Motor neuron (in vitro differentiated cells): Measurements from ENCODE around the gene APC. TPM values are rescaled to one million over a fixed set of nuclear protein-coding genes. Genes with fewer than 3 reads are reported as not detected.
A peak's percentile ranks its signal among the peaks of the same experiment; 100 is the strongest.
"Not testable (repeated sequence)": the region's sequence is repeated elsewhere in the genome, so short reads cannot be mapped to it uniquely, and the experiment has no call there.

Experiments used
- ATAC-seq, 8 experiments: fragments of 200-7000 bp; cut with Tn5 transposase; replicated peaks in 6 of 8; 2 replicates each; pipeline ENCODE4 v1.8.0; 2021; ENCODE audit warnings: mild to moderate bottlenecking in 8 of 8, moderate library complexity in 8 of 8
- H3K27ac ChIP-seq, 2 donors: fragments of 250-450 bp; sonication (Bioruptor Pico); 2 replicates each; pipeline ENCODE4 v1.9.0; 2021; ENCODE audit warnings: antibody characterized with exemption in 2 of 2, mild to moderate bottlenecking in 2 of 2, moderate library complexity in 1 of 2
- H3K4me1 ChIP-seq, 2 donors: fragments of 250-450 bp; sonication (Bioruptor Pico); replicated peaks in 1 of 2; 2 replicates each; pipeline ENCODE4 v1.6.1; 2021; ENCODE audit warnings: antibody characterized with exemption in 2 of 2, mild to moderate bottlenecking in 2 of 2, moderate library complexity in 1 of 2
- H3K4me3 ChIP-seq, 5 donors: fragments of 250-450 bp; sonication (Bioruptor Pico); 2 replicates each; pipeline ENCODE4 v1.9.0; 2021; ENCODE audit warnings: antibody characterized with exemption in 5 of 5, mild to moderate bottlenecking in 5 of 5, moderate library complexity in 4 of 5
- WGBS, 10 experiments: fragments of 450-650 bp; shearing (Covaris generic); methylation state at CpG; one replicate each; pipeline ENCODE4 v1.0.0; 2022; 5-methylcytosine and 5-hydroxymethylcytosine counted together
- in situ Hi-C, 9 experiments: fragments of 400-800 bp; cut with MboI; loops; one replicate each; pipeline ENCODE4 v1.15.0; 2021; ENCODE audit warnings: low sequenced_read_pairs in 9 of 9, low pct_unique_long_range_greater_than_20kb in 2 of 9; ENCODE audit not compliant: unreplicated experiment in 9 of 9
- total RNA-seq, 8 experiments: library from RNA; unstranded; fragments of 300-600 nt; gene quantifications; 2 replicates each; pipeline versions ENCODE4 v1.2.3 to v1.2.4, GENCODE V29; 2022

APC gene
- total RNA-seq, 8 experiments from 2014 or later, result 28.6 to 113 (median 53.9) TPM

DNA sequence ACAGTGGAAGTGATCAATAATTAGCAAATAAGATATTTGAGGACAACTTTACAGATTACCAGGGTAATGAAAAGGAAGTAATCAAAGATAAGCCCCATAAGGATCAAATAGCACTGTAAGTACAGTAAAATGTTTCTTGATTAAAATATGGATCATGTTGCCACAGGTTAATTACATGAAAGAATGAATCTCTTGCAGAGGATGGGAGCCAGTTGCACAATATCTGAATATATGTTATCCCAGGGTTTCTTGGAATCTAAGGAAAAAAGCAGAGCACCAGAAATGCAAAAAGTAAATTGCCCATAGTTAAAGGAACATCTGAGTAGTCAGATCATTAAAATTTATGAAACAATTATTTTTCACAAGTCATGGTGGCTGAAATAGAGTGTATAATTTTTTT lies 109.6 kb downstream of the APC start:
- no peak for ATAC-seq
- in situ Hi-C loops, result no loop called here
- no peak overlapping the region for H3K27ac ChIP-seq
- H3K4me1 ChIP-seq, result peaks cover 0 to 2% of the 10 kb centered on the region in 2 donors
- H3K4me3 ChIP-seq, result no peak overlapping the region

DNA sequence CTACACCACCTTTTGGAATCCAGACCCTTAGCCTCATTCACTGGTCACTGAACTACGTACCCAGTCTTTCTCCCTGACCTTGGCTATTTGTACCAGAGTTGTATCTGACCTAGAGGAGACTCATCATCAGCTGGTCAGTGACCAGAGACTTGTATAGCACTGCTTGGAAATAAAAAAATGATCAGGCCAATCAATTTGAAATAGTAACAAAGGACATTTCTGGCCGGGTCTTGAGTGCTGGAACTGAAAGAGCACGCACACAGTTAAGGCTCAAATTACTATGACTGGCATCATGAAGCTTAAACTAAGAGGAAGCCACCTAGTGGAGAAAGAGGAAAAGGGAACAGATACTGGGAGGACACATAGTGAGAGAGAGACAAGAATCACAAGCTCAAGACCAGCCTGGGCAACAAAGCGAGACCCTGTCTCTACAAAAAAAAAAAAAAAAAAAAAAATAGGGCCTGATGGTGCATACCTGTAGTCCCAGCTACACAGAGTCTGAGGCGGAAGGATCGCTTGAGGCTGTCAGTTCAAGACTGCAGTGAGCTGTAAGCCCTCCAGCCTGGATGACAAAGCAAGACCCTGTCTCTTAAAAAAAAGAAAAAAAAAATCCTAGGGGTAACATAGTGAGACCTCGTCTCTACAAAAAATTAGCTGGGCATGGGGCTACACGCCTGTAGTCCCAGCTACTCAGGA lies 110.6 kb downstream of the APC start:
- Histone ChIP-seq H3K4me3 (no peak overlapping the region), H3K4me1 (peaks cover 0 to 2% of the 10 kb centered on the region in 2 donors), H3K27ac (no peak overlapping the region)
- in situ Hi-C loops, result no loop called here
- ATAC-seq, result peak; percentile 77 to 99 (median 92)
- WGBS, 10 experiments, result 28 to 93% (median 60%) methylated on average over 2 to 8 of the region's 8 CpGs

DNA sequence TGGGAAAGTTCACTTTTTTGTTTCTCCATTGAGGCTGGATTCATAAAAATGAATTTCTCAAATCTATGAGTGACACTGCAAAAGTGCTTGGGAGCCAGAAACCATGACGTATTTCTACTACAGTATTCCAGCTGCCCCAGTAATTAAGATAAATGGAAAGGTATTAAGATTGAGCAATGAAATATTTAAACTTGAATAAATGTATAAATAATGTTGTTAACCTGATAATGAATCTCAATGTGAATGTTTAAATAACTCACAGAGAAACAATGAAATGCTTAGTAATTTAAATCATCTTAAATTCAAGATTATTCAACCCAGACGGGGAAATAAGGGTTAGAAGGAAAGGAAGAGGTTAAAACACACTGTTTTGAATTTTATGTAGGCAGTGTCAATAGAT lies 112.2 kb downstream of the APC start:
- H3K27ac ChIP-seq, result no peak overlapping the region
- WGBS, 10 experiments, result 55 to 100% (median 89%) methylated on average over 1 to 2 of the region's 2 CpGs; no CpG with 5 or more reads in 1 of the 10 experiments
- no peak overlapping the region for H3K4me3 ChIP-seq
- peaks cover 0 to 2% of the 10 kb centered on the region in 2 donors for H3K4me1 ChIP-seq
- in situ Hi-C loops, result no loop called here
- ATAC-seq, result no peak

DNA sequence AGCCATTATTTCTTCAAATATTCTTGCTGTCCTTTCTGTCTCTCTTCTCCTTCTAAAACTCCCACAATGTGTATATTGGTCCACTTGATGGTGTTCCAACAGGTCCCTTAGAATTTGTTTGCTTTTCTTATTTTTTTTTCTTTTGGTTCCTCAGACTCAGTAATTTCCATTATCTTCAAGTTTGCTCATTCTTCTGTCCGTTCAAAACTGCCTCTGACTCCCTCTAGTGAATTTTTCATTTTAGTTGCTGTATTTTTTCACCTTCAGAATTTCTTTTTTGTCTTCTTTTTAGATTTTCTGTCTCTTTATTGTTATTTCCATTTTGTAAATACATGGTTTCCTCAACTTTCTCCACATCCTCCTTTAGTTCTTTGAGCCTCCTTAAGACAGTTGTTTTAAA lies 117.0 kb downstream of the APC start:
- in situ Hi-C loops, result no loop called here
- Histone ChIP-seq H3K4me1 (no peaks in the 10 kb centered on the region), H3K27ac (no peak overlapping the region), H3K4me3 (no peak overlapping the region)
- ATAC-seq, result no peak
- WGBS, 10 experiments, result 14 to 80% (median 66%) methylated on average over 1 of the region's 1 CpG

DNA sequence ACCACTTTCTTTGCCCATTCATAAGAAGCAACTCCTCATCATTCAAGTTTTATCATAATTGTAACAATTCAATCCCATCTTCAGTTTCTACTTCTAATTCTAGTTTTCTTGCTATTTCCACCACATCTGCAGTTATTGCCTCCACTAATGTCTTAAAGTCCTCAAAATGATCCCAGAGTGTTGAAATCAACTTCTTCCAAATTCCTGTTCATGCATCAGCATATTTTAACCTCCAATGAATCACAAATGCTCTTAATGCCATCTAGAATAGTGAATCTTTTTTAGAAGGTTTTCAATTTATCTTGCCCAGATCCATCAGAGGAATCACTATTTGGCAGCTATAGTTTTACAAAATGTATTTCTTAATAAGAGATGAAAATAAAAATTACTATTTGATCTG lies 120.2 kb downstream of the APC start:
- no peak overlapping the region for H3K4me3 ChIP-seq
- in situ Hi-C loops, result no loop called here
- no peak for ATAC-seq
- peaks cover 14 to 15% of the 10 kb centered on the region in 2 donors for H3K4me1 ChIP-seq
- H3K27ac ChIP-seq, result no peak overlapping the region

DNA sequence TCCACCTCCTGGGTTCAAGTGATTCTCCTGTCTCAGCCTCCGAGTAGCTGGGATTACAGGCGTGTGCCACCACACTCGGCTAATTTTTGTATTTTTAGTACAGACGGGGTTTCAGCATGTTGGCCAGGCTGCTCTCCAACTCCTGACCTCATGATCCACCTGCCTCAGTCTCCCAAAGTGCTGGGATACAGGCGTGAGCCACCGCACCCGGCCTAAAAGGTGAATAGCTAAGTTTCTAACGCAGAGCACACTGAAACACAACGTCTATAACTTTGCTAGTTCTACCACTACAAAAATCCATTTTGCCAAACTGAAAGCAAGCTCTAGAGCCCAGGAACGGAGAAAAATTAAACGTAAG lies 122.9 kb downstream of the APC start:
- peak overlapping the region; percentile 74 to 93 for H3K27ac ChIP-seq
- H3K4me1 ChIP-seq, result peaks cover 15 to 24% of the 10 kb centered on the region in 2 donors
- in situ Hi-C loops, ATAC-seq: not testable (repeated sequence)
- H3K4me3 ChIP-seq, result peak overlapping the region; percentile 86 to 99 (median 94)
- WGBS, 10 experiments, result 40 to 96% (median 76%) methylated on average over 1 to 7 of the region's 11 CpGs; no CpG with 5 or more reads in 2 of the 10 experiments

DNA sequence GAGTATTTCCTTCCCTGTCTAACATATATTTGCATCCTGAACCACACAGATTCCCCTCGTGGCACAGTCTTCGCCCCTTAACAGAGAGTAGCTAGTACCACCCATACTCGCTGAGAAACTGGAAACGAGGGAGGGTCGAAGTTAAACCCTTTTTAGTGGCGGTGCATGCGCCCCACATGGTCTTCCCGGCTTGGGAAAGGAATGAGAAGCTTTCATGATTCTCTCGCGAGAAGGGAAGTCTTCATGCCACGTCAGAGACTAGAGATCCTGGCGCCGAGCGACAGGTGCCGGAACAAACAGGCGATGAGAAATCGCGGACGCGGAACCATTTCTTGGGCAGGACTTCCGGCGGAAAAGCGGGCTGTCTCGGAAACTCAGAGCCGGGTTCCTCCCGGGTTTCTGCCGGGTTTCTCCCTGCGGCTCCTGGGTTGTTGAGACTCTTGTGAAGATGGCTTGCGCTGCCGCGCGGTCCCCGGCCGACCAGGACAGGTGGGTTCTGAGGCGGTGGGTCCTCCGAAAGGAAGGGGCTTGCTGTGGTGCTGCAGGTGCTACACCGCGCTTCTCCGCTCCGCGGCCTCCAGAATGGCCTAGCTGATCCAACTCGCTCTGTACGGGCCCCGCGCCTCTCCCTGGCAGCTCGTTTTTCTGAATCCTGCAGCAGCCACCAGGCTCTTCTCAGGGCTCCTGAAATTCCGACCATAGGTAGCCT lies 123.4 kb downstream of the APC start, which contains the start of gene SRP19:
Gene SRP19 (plus strand): TSS at position 359 of the 709 bp plus-strand sequence. CDS start 90 bp downstream, at position 449.
- 0 to 47% (median 12%) methylated on average over 3 to 29 of the region's 47 CpGs for WGBS, 10 experiments
- in situ Hi-C loops, result no loop called here
- Histone ChIP-seq H3K27ac (peak within 1 kb of the TSS; percentile 87 to 93), H3K4me1 (peaks cover 15 to 24% of the 10 kb centered on the region in 2 donors), H3K4me3 (peak within 1 kb of the TSS; percentile 86 to 99 (median 94))
- ATAC-seq, result peak; percentile 92 to 98 (median 96)

DNA sequence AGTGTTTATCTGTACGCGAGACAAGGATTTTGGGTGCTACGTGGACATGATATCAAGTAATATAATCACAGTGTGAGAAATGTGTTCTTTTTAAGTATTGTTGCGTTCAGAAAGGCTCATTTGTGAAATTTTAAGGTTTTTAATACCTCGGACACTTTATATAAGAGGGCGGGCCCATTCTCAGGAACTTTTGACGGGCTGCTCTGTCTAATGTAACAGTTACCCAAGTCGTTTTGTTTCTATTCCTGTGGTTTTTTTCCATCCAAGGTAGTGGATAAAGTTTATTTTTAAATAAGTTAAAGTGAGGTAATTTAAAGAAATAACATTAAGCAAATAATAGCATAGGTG lies 123.9 kb downstream of the APC start:
- WGBS, 10 experiments, result 0 to 3% (median 0%) methylated on average over 1 to 8 of the region's 8 CpGs
- H3K4me3 ChIP-seq, result peak overlapping the region; percentile 86 to 99 (median 94)
- in situ Hi-C loops, result no loop called here
- H3K4me1 ChIP-seq, result peaks cover 15 to 24% of the 10 kb centered on the region in 2 donors
- ATAC-seq, result peak in 2 of 8 experiments; percentile 1 to 4
- peak overlapping the region; percentile 87 to 93 for H3K27ac ChIP-seq

DNA sequence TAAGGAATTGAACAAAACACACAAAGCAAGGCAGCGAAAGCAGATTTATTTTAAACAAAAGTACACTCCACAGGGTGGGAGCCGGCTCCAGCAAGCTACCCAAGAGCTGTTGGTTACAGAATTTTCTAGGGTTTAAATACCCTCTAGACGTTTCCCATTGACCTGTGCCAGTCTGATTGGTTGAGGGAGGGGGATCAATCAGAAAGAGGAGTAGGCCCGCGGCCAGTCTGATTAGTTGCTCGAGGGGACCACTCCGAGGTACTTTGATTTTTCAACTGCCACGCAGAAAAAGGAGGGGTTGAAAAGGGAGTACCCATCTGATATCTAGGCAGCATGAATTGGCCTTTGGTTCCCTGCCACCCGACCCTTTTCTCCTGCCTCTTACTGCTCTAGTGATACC lies 124.4 kb downstream of the APC start:
- Histone ChIP-seq H3K4me1 (peaks cover 15 to 24% of the 10 kb centered on the region in 2 donors), H3K27ac (no peak overlapping the region), H3K4me3 (peak overlapping the region; percentile 86 to 99 (median 94))
- ATAC-seq, result peak in 1 of 8 experiments; percentile 4
- WGBS, 10 experiments, result 0 to 51% (median 24%) methylated on average over 1 to 6 of the region's 9 CpGs; no CpG with 5 or more reads in 1 of the 10 experiments
- in situ Hi-C loops, result no loop called here

DNA sequence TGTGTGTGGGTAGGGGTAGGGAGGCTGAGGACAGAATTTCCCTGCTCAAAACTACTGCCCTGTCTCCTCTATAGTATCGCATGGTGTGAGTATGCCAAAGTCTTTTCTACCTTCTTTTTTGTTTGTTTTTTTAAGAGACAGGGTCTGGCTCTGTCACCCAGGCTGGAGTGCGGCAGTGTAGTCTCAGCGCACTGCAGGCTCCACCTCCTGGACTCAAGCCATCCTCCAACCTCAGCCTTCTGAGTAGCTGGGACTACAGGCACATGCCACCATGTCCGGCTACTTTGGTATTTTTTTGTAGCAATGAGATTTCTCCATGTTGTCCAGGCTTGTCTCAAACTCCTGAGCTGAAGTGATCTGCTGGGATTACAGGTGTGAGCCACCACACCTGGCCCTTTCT lies 125.9 kb downstream of the APC start:
- no peak for ATAC-seq
- 68 to 100% (median 100%) methylated on average over 1 to 4 of the region's 4 CpGs; no CpG with 5 or more reads in 4 of the 10 experiments for whole genome bisulfite sequencing, 10 experiments
- Histone ChIP-seq H3K4me3 (no peak overlapping the region), H3K4me1 (peaks cover 15 to 24% of the 10 kb centered on the region in 2 donors), H3K27ac (no peak overlapping the region)
- in situ Hi-C loops, result no loop called here

DNA sequence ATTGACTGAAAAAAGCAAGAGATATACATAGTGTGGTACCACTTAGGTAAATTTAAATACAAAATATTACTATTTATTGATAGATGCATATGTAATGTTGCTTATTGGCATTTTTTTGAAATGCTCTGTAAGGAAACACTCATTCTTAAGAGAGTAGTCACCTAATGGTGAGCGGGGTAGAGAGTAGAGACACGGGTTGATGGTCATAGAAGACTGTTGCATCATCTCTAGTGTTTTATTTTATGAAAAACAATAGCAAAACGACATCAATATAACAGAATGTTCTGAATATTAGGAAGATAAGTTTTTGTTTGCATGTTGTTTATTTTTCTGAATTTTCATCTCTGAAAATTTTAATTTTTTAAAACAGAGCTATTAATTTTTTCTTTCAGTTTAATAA lies 127.4 kb downstream of the APC start:
- Histone ChIP-seq H3K4me3 (no peak overlapping the region), H3K4me1 (peaks cover 14 to 24% of the 10 kb centered on the region in 2 donors), H3K27ac (no peak overlapping the region)
- in situ Hi-C loops, result no loop called here
- ATAC-seq, result no peak
- WGBS, 10 experiments, result 61 to 100% (median 93%) methylated on average over 1 to 3 of the region's 3 CpGs

DNA sequence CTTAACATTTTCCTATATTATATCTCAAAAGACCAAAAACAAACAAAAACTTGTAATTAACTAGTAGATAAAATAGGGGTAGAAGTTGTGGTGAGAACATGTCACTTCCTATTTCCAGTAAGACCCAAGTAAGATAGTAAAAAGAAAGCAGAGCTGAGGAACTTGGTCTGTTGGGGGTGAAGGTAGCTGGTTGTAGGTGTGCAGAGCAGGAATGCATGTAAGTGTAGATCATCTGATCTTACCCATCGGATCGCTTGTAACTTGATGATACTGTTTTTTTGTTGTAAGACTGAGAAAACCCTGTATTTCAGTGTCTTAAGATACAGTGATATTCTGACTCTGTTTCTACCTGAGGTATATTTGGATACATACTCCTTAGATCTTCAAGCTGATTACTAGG lies 129.1 kb downstream of the APC start:
- 87 to 100% (median 100%) methylated on average over 1 to 2 of the region's 2 CpGs; no CpG with 5 or more reads in 1 of the 10 experiments for WGBS, 10 experiments
- peaks cover 7 to 18% of the 10 kb centered on the region in 2 donors for H3K4me1 ChIP-seq
- ATAC-seq, result no peak
- no peak overlapping the region for H3K27ac ChIP-seq
- no peak overlapping the region for H3K4me3 ChIP-seq
- in situ Hi-C loops, result no loop called here

DNA sequence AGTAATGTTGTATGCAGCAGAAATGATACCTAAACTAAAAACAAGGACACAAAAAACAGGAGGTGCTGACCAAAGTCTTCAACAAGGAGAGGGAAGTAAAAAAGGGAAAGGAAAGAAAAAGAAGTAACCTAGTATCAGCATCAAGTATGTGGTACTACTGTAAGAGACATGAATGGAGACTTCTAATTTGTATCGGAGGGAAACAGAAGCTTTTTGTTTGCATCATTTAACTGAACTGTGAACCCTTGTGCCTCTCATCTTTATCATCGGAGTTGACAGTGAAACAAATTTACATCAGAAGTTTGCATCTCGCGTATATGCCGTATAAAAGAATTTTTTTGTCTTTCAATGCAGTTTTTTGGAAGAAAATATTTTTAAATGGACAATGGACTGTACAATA lies 129.7 kb downstream of the APC start:
- 86 to 100% (median 96%) methylated on average over 3 to 5 of the region's 5 CpGs for WGBS, 10 experiments
- Histone ChIP-seq H3K4me1 (peaks cover 3 to 14% of the 10 kb centered on the region in 2 donors), H3K27ac (no peak overlapping the region), H3K4me3 (no peak overlapping the region)
- in situ Hi-C loops, result no loop called here
- no peak for ATAC-seq
